GM18505 (cell line): Measurements from ENCODE around the gene DOK5.

Experiments used
- ATAC-seq: cut with Tn5 transposase; IDR thresholded peaks from one replicate; pipeline ENCODE4 v1.9.1; 2021; ENCODE audit not compliant: unreplicated experiment
- POLR2A ChIP-seq: IDR thresholded peaks from 4 replicates; pipeline ENCODE4 v1.6.1; 2011; ENCODE audit warnings: borderline replicate concordance; ENCODE audit not compliant: insufficient read depth, insufficient read length; ENCODE audit errors: extremely low read depth

DOK5 gene

GRCh38 chr20:54459279-54459678 lies 16.1 kb upstream of the DOK5 start:
- TF ChIP-seq POLR2A, result no peak

DNA sequence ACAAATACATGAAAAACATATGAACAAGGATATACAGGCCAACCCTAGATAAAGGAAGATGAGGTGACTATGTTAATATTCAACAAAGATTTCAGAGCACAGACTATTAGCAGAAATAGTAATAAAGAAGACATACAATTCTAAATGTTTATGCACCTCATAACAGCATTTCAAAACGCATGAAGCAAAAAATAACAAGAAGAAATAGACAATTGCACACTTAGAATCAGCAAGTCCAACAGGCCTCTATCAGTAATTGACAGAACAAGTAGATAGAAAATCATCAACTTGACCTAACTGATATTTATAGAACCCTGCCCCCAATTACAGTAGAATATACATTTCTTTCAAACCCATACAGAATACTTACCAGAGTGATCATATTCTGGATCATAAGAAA lies 11.4 kb upstream of the DOK5 start:
- TF ChIP-seq POLR2A, result no peak
- ATAC-seq, result no peak

More at GRCh38 chr20:54459279-54459678, 16.1 kb upstream of the DOK5 start:
- ATAC-seq, result no peak

DNA sequence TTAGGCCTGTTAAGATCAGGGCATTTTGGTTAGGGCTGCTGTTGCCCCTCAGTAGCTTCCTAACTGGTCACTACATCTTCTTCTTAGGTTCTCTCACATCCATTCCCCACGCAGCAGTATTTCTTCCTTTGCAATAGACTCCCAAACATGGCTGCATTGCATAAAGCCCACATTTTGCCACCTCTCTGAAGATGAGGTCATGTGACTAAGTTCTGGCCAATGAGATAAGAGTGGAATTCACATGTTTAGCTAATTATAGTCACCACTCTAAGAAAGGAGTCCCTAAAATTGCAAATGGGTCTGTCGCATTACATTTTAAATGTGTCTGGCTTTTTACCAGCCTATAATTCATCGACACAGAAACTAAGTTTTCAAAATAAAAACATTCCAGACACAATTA lies 9.3 kb upstream of the DOK5 start:
- no peak for TF ChIP-seq POLR2A
- ATAC-seq, result no peak

- TF ChIP-seq POLR2A, result no peak
- no peak for ATAC-seq
Observed at GRCh38 chr20:54467622-54468021, 7.8 kb upstream of the DOK5 start.

GRCh38 chr20:54468082-54468481 lies 7.3 kb upstream of the DOK5 start:
- no peak for TF ChIP-seq POLR2A
- ATAC-seq, result no peak

DNA sequence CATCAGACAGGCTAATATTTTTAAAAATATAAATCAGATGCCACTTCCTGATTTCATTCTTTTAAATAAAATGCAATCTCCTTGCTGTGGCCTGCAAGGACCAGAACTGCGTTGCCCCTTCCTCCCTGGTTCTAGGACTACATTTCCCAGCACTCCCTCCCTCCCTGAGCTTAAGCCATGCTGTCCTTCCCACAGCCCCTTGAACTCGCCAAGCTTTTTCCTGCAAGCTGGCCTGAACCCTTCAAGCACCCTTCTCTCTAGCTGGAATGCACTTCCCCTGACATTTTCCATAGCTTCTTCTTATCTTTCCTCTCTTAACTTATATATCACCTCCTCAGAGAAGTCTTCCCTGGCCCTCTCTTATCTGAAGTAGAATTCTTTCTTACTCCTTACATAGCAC lies 6.1 kb upstream of the DOK5 start:
- no peak for ATAC-seq
- TF ChIP-seq POLR2A, result no peak

DNA sequence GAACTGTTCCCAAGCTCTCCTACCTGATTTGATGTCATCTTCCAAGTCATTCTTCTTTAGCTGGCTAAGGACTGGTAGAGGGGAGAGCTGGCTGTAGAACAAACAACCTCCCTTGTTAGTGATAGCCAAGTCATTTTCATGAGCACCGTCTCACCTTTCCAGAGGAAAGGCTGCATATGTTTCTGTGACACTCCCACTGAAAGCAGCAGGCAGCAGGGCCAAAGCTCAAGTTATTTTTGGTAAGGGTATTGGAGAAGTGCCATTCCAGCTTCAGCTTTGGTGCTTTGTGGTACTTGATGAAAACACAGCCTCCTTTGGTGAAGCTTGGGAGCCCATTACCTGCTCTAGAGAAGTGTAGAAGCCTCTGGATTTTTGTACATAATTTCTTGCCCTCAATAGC lies 5.4 kb upstream of the DOK5 start:
- ATAC-seq, result no peak
- TF ChIP-seq POLR2A, result no peak

DNA sequence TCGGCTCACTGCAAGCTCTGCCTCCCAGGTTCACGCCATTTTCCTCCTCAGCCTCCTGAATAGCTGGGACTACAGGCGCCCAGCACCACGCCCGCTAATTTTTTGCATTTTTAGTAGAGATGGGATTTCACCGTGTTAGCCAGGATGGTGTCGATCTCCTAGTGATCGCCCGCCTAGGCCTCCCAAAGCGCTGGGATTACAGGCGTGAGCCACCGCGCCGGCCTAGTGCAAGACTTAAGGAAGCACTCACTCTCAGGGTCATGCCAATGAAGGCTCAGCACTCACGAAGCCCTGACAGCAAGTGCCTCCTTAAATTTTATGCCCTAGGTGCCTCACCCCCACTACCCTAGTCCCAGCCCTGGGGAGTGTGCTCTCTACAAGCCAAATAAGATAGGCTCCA lies 4.7 kb upstream of the DOK5 start:
- TF ChIP-seq POLR2A, result no peak
- no peak for ATAC-seq

- no peak for ATAC-seq
- TF ChIP-seq POLR2A, result no peak
Observed at GRCh38 chr20:54472607-54473006, 2.8 kb upstream of the DOK5 start.

- no peak for TF ChIP-seq POLR2A
- no peak for ATAC-seq
Observed at GRCh38 chr20:54473340-54473739, 2.1 kb upstream of the DOK5 start.

DNA sequence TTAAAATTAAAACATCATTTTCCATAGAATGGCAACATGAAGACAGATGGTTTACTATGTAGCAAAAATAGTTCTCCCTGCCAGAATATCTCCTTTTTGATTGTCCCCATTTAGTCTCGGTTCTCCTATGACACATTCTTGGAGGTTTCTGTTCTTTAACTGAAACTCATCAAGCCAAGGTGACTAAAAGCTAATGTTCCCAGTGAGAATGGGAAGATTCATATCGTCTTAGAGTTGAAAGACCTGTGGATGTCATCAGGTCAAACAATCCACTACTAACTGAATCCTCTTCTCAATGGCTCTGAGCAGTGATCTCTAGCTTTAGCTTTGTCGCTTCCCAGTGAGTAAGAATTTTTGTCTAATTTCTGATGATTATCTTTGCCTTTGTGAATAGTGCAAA lies 1.3 kb upstream of the DOK5 start:
- ATAC-seq, result no peak

GRCh38 chr20:54474866-54475265 lies 527 bp upstream of the DOK5 start:
- no peak for TF ChIP-seq POLR2A
- no peak for ATAC-seq

More for the DNA sequence above, 1.3 kb upstream of the DOK5 start:
- no peak for TF ChIP-seq POLR2A

- ATAC-seq, result no peak
- TF ChIP-seq POLR2A, result no peak
Observed at GRCh38 chr20:54476169-54477009, 996 bp downstream of the DOK5 start.

DNA sequence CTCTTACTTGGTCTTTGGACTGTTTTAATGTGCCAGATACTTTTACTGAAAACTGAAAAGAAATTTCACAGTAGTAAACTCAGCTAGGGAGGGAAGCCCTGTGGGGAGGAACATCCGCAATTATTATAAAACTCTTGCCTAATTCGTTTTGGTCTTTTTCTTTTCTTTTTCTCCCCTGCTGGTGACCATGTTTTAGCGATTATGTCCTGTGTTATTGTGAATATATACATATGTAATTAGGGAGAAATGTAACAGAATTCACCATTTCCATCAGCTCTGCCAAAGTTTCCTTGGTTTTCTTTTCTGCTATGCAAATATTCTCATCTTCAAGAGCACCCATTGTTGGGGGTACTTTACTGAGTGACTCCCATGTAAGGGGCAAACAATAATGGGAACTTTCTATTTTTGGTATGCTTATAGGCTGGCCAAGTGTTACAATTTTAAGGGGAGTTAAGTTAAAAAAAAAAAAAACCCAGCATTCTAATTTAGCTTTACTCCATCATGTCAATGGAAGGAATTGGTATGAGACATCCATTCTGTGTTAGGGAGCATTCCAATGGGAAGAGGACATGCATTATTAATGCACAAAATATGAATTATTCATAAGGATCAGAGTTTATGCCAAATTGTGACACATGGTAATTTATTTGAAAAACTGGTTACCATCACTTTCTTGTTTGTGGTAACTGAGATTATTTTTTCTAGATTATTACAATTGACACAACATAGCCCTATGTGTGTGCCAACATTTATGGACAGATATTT lies 2.0 kb downstream of the DOK5 start:
- TF ChIP-seq POLR2A, result no peak
- ATAC-seq, result no peak
